ENCODE data around the gene COL25A1. TPM values are rescaled to one million over a fixed set of nuclear protein-coding genes. Genes with fewer than 3 reads are reported as not detected.

COL25A1 gene
- total RNA-seq, 1 donor from 2014 or later = 4.3 TPM

- H3K4me3 ChIP-seq (ENCODE audit: low read depth, low read length) = no peak overlapping the region
- TF ChIP-seq CTCF (IDR thresholded peaks at IDR 0.05; ENCODE audit: insufficient read depth, low read length, poor library complexity, severe bottlenecking) = no peak
- no peaks in the 10 kb centered on the region for H3K36me3 ChIP-seq (ENCODE audit: control insufficient read depth, insufficient read depth, low read length)
- DNase-seq (ENCODE audit: low read depth) = no peak
- no peaks in the 10 kb centered on the region for H3K27me3 ChIP-seq (ENCODE audit: control insufficient read depth, insufficient read depth, low read length)
Measured at GRCh38 chr4:109046471-109047201, 255.8 kb downstream of the COL25A1 start.

- DNase-seq (ENCODE audit: low read depth) = no peak
- no peaks in the 10 kb centered on the region for H3K27me3 ChIP-seq (ENCODE audit: control insufficient read depth, insufficient read depth, low read length)
- no peak for TF ChIP-seq CTCF (IDR thresholded peaks at IDR 0.05; ENCODE audit: insufficient read depth, low read length, poor library complexity, severe bottlenecking)
Measured at GRCh38 chr4:109044431-109044830, 258.0 kb downstream of the COL25A1 start.

GRCh38 chr4:109043286-109043685 lies 259.2 kb downstream of the COL25A1 start:
- no peak for TF ChIP-seq CTCF (IDR thresholded peaks at IDR 0.05; ENCODE audit: insufficient read depth, low read length, poor library complexity, severe bottlenecking)
- DNase-seq (ENCODE audit: low read depth) = no peak

More at GRCh38 chr4:109044431-109044830, 258.0 kb downstream of the COL25A1 start:
- Histone ChIP-seq H3K4me3 (ENCODE audit: low read depth, low read length) (no peak overlapping the region), H3K36me3 (ENCODE audit: control insufficient read depth, insufficient read depth, low read length) (no peaks in the 10 kb centered on the region)

GRCh38 chr4:109041463-109042360 lies 260.7 kb downstream of the COL25A1 start:
- no peak for TF ChIP-seq CTCF (IDR thresholded peaks at IDR 0.05; ENCODE audit: insufficient read depth, low read length, poor library complexity, severe bottlenecking)
- no peak for DNase-seq (ENCODE audit: low read depth)
- H3K27me3 ChIP-seq (ENCODE audit: control insufficient read depth, insufficient read depth, low read length) = no peaks in the 10 kb centered on the region
- H3K36me3 ChIP-seq (ENCODE audit: control insufficient read depth, insufficient read depth, low read length) = no peaks in the 10 kb centered on the region
- H3K4me3 ChIP-seq (ENCODE audit: low read depth, low read length) = no peak overlapping the region

More at GRCh38 chr4:109043286-109043685, 259.2 kb downstream of the COL25A1 start:
- Histone ChIP-seq H3K4me3 (ENCODE audit: low read depth, low read length) (no peak overlapping the region), H3K36me3 (ENCODE audit: control insufficient read depth, insufficient read depth, low read length) (no peaks in the 10 kb centered on the region), H3K27me3 (ENCODE audit: control insufficient read depth, insufficient read depth, low read length) (no peaks in the 10 kb centered on the region)

GRCh38 chr4:109040441-109040840 lies 262.0 kb downstream of the COL25A1 start:
- TF ChIP-seq CTCF (IDR thresholded peaks at IDR 0.05; ENCODE audit: insufficient read depth, low read length, poor library complexity, severe bottlenecking) = no peak
- no peaks in the 10 kb centered on the region for H3K36me3 ChIP-seq (ENCODE audit: control insufficient read depth, insufficient read depth, low read length)
- H3K4me3 ChIP-seq (ENCODE audit: low read depth, low read length) = no peak overlapping the region
- no peak for DNase-seq (ENCODE audit: low read depth)
- no peaks in the 10 kb centered on the region for H3K27me3 ChIP-seq (ENCODE audit: control insufficient read depth, insufficient read depth, low read length)
